Non-pigmented ciliary epithelial cell (primary cell): ENCODE results near the gene ZC3H12D.
A peak's percentile ranks its signal among the peaks of the same experiment; 100 is the strongest.

Source experiments
- DNase-seq: peaks from one replicate; pipeline ENCODE4 v3.0.0-alpha.2; 2010; ENCODE audit warnings: low read depth

ZC3H12D gene

DNA sequence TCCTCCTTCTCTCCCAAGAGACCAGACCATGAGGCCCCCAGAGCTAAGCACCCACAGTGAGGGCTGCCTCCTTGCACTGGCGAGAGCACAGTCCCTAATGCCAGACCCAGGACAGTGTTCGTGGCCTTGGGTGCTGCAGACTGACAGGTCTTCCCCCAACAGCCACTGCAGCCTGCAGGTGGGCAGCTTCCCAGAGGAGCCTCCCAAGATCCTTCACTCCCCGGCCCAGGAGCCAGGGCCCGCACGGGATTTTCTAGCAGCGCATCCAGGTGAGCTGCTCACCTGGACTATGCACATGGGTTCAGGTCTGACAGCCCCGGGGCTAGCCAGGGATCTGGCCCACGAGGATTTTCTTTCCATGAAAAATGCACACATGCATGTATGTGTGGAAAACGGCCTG, 43.1 kb downstream of the ZC3H12D start:
- no peak for DNase-seq

DNA sequence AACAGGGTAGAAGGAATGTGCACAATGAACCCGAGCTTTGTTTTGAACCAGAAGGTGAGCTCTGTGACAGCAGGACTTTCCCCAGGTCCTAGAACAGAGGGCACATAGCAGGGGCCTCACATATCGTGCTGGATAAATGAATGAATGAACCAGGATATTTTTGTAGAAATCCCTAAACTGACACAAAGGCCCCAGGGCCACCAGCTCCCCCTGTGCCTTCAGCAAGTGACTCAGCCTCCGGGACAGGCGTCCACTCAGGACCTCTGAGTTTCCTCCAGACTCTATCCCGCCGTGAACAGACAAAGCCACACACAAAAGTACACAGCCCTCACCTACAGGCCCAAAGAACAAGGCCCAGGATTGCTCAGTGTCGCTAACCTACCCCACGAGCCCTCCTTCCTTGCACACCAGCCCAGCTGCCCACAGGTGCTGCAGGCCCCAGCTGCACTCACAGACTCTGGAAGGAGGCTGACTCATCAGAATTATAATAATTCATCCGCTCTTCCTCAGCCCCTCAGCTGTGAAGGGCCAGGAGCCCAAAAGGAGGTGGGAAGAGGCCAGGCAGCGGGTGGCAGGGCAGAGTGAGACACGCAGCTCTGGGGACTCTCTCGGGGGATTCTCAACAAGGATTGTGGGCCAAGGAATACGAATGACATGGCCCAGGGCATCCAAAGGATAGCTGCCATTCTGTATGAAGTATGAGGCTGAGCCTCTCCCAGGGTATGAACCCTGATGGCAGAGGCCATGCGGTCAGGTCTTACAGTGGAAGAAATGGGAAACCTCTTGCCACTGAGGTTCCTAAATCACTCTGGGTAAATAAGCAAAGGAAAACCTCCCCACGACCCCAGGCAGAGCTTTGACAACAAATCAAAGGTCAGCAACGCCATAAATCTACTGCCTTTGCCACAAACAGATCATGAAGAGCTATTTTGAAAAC, 43.8 kb downstream of the ZC3H12D start:
- DNase-seq: no peak

DNA sequence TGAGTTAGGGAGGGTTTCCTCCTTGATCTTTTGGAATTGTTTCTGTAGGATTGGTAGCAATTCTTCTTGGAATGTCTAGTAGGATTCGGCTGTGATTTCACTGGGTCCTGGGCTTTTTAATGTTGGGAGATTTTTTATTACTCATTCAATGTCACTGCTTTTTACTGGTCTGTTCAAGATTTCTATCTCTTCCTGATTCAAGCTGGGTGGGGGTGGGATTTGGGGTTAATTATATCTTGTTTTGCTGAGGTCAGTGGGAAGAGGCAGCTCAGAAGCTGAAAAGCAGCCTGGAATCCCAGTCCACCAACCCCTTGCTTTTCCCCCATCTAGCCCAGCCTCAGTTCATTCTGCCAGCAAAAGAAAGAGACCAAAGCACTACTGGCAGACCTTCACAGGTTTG, 45.2 kb downstream of the ZC3H12D start:
- no peak for DNase-seq

DNA sequence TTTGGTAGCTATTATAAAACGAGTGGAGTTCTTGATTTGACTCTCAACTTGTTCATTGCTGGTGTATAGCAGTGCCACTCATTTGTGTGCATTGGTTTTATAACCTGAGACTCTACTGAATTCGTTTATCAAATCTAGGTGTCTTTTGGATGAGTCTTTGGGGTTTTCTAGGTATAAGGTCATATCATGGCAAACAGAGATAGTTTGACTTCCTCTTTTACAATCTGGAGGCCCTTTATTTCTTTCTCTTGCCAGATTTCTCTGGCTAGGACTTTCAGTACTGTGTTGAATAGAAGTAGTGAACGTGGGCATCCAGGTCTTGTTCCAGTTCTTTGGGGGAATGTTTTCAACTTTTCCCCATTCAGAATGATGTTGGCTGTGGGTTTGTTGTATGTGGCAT, 46.0 kb downstream of the ZC3H12D start:
- no peak for DNase-seq

DNA sequence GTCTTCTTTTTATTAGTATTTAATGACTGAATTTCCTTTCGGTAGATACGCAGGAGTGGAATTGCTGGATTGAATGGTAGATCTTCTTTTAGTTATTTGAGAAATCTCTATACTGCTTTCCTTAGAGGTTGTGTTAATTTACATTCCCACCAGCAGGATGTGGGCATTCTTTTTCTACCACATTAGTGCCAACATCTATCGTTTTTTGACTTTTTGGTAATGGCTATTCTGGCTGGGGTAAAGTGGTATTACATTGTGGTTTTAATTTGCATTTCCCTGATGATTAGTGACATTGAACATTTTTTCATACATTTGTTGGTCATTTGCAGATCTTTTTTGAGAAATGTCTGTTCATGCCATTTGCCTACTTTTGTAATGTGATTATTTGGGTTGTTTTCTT, 47.6 kb downstream of the ZC3H12D start:
- no peak for DNase-seq

DNA sequence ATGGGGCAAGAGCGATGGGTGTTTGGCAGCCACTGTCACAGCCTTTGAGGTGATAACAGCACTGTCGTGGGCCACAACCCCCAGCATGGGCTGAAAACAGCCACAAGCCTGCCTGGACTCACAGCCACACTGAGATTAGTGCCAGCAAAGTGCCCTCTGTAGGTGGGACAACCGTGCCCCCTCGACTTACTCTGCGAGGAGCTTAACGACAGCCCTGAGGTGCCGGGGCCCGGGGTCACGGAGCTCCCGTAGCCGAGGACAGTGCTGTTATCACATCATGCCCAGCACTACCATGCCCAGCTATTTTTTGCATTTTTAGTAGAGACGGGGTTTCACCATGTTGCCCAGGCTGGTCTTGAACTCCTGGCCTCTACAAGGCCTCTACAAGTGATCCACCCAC, 48.2 kb downstream of the ZC3H12D start:
- DNase-seq: no peak

DNA sequence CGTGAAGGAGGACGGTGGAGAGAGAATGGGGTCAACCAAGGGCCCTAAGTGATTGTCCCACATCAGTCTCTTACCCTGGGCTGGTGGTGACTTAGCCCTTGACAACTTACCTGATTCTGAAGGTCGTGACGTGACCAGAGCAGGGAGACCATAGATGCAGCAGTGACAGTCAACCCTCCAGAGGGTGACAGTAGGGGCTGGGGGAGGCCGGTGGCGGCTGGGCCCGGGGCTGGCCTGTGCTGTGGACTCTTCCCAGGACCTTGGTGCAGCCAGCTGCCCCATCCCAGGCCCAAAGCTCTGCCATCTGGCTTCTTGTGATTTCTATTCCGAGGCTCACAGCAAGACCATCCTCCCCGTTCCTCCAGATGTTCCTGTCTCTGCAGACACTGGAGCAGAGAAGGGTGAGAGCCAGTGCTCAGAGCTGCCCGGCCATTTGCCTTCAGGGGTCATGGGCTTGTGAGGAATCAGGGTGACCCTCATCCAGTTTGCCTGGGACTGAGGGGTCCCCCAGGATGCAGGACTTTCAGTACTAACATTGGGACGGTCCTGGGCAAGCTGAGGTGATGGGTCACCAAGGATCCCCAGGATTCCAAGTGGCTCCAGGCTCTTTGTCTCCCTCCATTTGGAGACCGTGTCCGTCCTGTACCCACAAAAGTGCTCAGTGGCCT, 48.8 kb downstream of the ZC3H12D start:
- DNase-seq: no peak

DNA sequence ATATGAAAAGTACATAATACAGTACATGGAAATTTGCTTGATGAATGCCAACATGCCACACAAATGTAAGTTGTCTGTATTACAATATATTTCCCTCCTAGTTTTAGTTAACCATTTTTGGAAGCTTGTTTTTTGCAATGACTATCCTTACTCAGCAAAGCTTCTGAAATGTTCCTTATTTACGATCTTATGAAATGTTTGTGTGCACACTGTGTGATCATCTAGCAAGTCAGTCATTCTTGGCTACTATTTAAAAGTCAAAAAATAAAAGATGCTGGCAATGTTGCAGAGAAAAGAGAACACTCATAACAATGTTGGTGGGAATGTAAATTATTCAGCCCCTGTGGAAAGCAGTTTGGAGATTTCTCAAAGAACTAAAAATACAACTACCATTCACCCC, 50.9 kb downstream of the ZC3H12D start:
- no peak for DNase-seq

DNA sequence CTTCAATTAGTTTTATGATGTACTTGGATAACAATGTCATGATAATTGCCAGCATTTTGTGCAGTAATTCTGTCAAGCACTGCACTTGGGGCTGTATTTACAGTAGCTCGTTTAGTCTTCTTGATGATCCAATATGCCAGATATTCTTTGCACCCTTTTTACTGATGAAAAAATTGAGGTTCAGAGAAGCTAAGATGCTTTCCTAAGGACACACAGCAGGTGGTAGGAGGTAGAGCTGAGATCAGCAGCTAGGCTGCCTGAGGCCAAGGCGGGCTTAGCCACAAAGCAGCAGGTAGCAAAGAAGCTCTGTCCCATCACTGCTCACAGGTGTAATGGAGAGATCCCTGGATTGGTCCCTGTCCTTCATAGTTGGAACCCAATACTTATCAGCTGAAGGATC, 51.4 kb downstream of the ZC3H12D start:
- no peak for DNase-seq

DNA sequence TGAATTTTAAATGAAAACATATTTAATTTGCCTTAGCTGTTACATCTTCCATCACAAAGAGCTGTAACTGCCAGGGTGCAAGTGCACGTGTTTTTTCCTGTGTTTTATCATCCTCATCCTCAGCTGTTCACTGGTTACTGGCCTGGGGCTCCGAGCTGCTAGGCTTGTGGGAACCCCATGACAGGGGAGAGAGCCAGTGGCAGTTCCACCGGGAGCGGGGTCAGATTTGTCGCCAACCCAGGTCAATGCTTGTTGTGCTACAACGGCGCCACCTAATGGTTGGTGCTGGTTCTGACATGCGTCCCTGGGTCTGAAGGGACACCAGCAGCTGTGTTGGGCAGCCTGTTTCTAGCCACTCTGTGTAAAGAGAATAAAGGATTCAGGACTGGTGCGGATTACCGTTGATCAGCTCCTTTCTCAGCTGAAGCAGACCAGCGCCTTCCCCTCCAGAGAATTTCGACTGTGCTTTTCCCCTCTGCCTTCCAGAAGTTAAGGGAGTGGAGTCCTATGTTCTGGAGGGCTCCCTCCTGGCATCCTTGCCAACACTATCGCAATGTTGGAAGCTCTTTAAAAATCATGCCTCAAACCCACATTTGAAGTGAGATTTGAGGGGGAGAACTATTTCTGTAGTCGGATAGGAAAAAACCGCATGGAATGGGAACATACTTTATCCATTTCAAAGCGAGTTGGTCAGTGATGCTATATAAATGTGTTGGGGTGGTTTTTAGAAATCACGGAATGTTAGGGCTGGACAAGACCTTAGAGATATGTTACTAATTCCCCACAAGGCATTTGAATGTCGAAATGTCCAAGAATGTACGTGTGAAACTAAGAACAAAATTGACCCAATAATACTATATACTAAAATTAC, 52.7 kb downstream of the ZC3H12D start:
- DNase-seq: peak; percentile 45

DNA sequence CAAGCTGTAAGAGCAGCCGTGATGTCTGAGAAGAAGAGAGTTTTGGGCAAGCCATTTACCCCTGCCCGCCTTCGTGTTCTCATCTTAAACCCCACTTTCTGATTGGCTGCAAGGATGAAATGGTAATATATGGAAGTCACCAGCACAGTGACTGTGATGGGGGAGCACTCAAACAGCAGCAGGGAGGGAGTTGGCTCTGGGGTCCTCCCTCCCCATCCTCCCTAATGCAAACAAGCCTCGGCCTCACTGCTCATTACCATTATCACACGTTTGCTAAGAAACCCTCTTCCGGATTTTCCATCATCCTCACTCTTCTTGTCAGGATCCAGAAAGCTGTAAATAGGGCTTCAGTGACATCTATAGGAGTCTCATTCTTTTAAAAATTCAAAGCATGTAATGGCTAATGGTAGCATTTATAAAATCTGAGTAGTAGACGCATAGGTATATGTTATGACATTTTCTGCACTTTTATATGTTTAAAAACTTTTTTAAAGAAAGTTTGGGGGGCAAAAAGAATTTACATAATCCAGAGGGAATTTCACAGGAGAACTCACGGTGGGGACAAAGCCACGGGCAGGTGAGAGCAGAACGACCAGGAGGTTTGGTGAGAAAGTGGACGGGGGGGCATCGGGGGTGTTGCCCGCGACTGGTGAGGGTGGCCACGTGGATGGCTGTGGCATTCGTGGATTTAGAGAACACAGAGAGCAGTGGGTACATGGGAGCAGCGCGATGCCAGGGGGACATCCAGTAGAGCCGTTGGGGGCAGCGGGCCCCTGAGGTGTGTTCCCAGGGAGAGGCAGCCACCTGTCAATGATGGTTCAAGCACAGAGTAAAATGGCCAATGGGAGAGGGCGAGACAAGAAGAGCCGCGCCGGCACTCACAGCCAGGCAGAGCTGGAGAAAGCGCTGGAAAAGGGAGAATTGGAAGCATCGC, 55.1 kb downstream of the ZC3H12D start:
- no peak for DNase-seq

DNA sequence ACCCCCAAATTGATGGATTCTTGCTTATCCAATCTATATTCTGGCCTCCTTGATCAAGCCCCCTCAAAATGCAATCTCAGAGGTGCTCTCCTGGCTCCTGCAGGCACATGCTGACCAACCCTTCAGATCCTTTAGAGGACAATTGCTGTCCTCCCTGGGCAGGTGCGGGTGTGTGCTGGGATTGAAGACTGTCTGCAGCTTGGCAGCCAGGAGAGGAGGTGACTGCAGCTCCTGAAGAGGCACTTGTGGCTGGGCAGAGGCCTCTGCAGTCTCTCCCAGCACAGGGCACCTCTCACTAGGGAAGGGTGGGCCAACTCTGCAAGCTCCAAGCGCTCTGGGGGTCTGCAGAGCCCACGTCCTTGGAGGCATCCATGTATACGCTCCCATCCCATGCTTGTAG, 56.2 kb downstream of the ZC3H12D start:
- no peak for DNase-seq

DNA sequence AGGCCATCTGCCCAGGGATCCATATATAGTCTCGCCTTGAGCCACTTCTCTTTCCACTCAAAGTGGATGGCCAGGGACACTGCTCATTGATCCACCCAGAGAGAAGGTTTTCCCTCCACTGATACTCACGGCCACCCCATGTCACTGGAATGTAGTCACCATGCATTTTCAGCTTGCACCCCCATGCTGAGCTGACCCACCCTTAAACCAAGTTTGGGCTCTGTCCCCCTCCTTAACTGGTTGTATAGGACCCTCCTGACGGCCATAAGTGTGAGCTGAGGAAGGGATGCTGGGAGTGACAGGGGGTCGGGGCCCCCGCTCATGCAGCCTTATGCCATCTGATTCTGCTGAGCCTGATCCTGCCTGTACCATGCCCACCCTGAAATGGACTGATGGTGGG, 59.1 kb downstream of the ZC3H12D start:
- no peak for DNase-seq

DNA sequence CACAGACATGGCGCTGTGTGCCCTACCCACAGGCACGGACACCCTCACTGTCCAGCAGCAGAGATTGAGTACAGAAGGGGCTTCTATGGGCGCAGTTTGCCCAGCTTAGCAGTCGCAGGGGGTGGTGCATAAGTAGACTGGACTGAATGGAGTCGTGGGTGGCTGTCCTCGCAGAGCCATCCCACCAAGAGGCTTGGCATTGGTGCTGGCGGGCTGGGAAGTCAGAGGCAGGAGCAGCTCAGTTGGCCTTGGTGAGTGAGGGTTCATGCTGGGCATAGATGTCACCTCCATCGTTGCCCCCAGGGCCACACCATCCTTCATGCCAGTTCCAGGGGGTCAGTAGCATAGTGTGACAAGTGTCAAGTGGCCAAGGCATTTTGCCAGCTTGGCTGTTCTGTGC, 59.6 kb downstream of the ZC3H12D start:
- DNase-seq: no peak

DNA sequence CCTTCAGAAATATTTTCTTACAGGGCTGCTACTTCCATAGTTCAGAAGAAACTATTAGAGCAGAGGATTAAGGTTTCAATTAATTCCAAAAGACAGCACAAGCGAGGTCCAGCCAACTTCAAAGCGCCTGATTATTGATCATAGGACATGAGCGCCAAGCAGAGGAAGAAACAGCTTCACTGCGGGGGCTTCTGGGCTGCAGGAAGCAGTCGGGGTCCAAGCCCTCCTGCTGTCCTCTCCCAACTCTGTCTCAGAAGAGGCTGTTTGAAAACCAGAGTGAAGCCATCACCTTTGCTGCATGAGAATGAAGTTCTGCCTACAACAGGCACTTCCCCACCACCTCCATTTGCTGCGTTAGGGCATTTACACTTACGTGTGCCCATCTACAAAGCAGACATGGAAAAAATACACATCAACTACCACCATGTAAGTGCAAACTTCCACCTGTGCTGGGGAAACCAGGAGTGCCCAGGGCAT, 60.8 kb downstream of the ZC3H12D start:
- no peak for DNase-seq

DNA sequence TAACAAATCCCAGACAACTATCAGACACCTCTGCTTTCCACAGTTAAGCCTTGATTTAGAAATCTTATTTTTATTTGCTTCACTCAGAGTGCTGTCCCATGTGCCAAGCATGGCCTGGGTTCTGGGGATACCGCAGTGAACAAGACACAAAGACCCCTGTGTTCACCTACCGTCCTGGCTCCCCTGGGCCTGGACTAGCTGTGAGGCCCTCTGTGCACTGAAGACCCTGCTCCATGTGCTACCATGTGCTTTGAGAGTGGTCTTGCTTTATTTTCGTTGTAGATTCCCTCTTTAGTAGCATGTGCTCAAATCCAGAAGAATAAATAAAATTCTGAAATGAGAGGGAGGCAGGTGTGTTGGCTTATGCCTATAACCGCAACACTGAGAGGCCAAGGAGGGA, 62.2 kb downstream of the ZC3H12D start:
- DNase-seq: no peak

DNA sequence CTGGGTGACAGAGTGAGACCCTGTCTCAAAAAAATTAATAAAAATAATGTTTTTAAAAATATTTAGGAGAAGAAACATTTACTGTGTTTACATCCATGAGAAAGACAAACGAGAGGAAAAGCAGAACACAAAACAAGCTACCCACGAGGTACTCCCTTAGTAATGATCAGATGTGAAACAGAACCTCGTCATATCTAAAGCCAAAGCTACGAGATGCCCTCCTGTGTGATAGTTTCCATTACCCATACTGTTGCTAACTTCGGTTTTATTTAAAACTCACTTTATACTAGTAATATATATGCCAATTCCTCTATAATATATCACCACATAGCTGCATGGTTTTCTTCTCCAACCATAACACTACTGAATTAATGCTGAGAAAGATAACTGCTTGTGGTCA, 63.7 kb downstream of the ZC3H12D start:
- no peak for DNase-seq

DNA sequence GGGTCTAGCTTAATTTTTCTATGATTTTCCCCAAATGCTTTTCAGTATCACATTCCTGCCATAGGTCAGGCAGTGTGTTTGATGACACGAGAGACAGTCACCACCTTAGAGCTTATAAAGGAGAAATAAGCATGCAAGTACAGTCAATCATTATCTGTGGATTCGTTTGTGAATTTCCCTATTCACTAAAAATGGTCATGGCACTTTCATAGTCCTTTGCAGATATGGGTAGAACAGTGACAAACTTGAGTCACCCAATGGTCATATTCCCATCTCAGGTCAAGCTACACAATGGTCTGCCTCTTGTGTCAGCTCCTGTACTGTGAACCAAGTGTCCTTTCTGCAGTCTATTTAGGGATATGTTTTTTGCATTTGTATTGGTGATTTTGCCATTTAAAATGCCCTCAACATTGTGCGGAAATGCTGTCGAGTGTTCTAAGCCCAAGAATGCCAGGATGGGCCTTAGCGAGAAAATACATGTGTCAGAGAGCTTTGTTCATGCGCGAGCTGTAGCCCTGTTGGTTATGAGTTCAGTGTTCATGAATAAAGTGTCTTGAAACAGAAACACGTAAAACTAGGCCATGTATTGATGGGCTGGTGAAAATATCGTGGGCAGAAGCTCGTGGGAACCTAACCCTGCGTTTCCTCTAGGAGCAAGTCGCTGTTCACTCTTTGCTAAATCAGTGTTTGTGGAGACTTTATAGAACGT, 65.0 kb downstream of the ZC3H12D start:
- no peak for DNase-seq

DNA sequence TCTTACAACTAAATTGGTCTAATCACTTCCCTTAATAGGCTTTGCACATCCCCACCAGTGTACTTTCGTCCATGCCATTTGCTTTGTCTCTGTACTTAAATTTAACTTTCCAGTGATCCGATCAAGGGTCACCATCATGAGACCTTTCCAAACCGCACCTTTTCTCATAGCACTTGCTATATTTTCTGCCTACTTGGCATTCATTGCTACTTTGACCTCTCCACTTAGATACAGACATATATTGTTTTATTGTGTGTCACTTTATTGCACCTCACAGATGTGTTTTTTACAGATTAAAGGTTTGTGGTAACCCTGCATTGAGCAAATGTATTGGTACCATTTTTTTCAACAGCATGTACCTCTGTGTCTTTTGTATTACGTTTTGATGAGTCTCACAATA, 70.0 kb downstream of the ZC3H12D start:
- no peak for DNase-seq

DNA sequence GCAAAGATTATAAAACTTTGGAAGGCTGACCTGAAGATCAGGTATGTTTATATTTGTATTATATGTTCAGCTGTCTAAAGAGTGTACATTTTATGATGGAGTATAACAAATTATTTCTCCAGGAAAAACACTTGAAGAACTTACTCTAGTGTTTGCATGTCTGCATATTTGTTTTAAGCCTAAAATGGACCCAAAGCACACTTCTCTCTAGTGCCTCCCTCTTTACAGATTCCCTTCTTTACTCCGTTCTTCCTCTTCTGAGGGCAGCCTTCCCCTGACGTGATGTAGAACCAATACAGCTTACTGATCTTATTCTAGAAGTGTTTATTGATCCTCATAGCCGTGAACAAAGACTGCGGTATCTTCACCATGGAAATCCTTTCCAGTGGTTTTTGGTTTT, 70.8 kb downstream of the ZC3H12D start:
- DNase-seq: no peak

DNA sequence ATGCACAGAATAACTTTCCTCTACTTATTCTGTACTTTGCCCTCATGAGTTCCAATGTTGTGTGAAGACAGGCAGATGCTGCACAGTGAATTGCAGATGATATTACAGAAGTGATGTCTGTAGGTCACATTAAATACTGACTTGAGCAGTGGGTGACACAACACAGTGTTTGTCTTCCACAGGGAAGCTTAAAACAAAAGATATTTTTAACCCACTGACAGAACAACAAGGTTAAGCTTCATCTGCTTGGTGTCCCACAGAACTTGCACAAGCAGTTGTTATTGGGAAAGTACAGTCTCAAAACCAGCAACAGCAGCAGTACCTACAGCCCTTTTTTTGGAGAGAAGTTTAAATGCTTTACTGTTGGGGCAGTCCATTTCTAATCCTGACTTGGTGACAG, 74.3 kb downstream of the ZC3H12D start:
- DNase-seq: no peak
